Suprapubic skin (tissue), 4 donors: Measurements from ENCODE around the gene GNAO1. TPM values are rescaled to one million over a fixed set of nuclear protein-coding genes. Genes with fewer than 3 reads are reported as not detected.
A peak's percentile ranks its signal among the peaks of the same experiment; 100 is the strongest.

Source experiments
- DNase-seq, 2 donors: peaks; one replicate each; pipeline ENCODE4 v3.0.0-alpha.2; 2019; ENCODE audit warnings: low spot score in 2 of 2
- H3K27ac ChIP-seq: fragments of 200-600 bp; sonication (generic); one replicate; pipeline ENCODE4 v1.5.1; 2019
- H3K27me3 ChIP-seq: fragments of 200-600 bp; sonication (generic); one replicate; pipeline ENCODE4 v1.5.1; 2019
- H3K36me3 ChIP-seq: fragments of 200-600 bp; sonication (generic); one replicate; pipeline ENCODE4 v1.5.1; 2019
- H3K4me1 ChIP-seq: fragments of 200-600 bp; sonication (generic); one replicate; pipeline ENCODE4 v1.5.1; 2019
- H3K4me3 ChIP-seq: fragments of 200-600 bp; sonication (generic); one replicate; pipeline ENCODE4 v1.5.1; 2019; ENCODE audit warnings: mild to moderate bottlenecking
- H3K9me3 ChIP-seq: fragments of 200-600 bp; sonication (generic); one replicate; pipeline ENCODE4 v1.5.1; 2019
- EP300 ChIP-seq: sonication (generic); formaldehyde crosslinking; IDR thresholded peaks from one replicate; pipeline ENCODE4 v1.6.1; 2017; ENCODE audit warnings: antibody characterized with exemption
- POLR2A ChIP-seq, 2 donors: fragments of 450-650 bp; IDR thresholded peaks; one replicate each; pipeline ENCODE4 v1.6.1; 2017; ENCODE audit warnings: antibody characterized with exemption in 2 of 2, mild to moderate bottlenecking in 2 of 2, moderate library complexity in 2 of 2
- POLR2AphosphoS5 ChIP-seq, 3 donors: sonication (generic); formaldehyde crosslinking; IDR thresholded peaks; one replicate each; pipeline ENCODE4 v1.6.1; 2017; ENCODE audit warnings: antibody characterized with exemption in 3 of 3
- WGBS: methylation state at CpG from one replicate; pipeline ENCODE4 v1.1.5; 2018; 5-methylcytosine and 5-hydroxymethylcytosine counted together
- total RNA-seq, 4 donors: library from RNA; depleted of rRNA; stranded (reverse); fragments of >200 nt; gene quantifications; one replicate each; pipeline ENCODE4 v1.1.0, GENCODE V29; 2016
- TF ChIP-seq, protein P1 (sequence below), 2 donors: fragments of 200-600 bp in 1 of 2; fragments of 450-650 bp in 1 of 2; sonication (generic) in 1 of 2; IDR thresholded peaks; one replicate each; pipeline ENCODE4 v1.5.1; 2016 to 2019; ENCODE audit warnings: antibody characterized with exemption in 2 of 2, mild to moderate bottlenecking in 1 of 2, moderate library complexity in 1 of 2

GNAO1 gene
- total RNA-seq, 4 donors from 2014 or later: 2.4 to 7.6 (median 5.8) TPM

DNA sequence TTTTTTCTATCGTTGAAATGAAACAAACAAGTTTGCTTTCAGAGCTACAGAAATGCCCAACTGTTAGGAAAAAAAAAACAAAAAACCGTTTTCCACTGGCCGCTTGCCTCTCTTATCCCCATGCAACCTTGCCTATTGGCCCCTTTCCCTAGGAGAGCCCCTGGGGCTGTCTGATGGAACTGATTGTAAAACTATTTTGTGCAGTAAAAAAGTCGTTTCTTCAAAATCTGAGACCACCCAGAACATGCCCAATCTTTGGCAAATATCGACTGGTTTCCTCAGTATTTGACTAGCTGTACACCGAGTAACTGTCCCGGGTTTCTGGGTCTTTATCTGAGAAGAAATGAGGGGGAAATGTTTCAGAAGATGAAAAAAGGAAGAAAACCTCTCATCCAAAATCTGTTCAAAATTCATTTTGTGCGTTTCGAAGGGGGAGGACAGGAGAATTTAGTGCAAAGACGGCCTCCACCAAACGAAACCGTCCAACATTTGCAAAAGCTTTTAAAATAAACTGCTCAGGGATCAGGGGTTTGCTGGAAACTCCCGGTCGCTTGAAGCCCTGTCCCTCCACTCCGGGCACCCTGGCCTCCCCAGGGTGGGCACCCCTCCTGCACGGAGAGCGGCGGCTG is 1.1 kb upstream of the GNAO1 start:
- Histone ChIP-seq H3K4me3 (peak overlapping the region; percentile 70), H3K36me3 (no peaks in the 10 kb centered on the region), H3K9me3 (no peaks in the 10 kb centered on the region), H3K4me1 (peaks cover 31% of the 10 kb centered on the region), H3K27ac (peak overlapping the region; percentile 67), H3K27me3 (peaks cover 62% of the 10 kb centered on the region)
- no peak for TF ChIP-seq EP300
- TF ChIP-seq, protein P1, sequence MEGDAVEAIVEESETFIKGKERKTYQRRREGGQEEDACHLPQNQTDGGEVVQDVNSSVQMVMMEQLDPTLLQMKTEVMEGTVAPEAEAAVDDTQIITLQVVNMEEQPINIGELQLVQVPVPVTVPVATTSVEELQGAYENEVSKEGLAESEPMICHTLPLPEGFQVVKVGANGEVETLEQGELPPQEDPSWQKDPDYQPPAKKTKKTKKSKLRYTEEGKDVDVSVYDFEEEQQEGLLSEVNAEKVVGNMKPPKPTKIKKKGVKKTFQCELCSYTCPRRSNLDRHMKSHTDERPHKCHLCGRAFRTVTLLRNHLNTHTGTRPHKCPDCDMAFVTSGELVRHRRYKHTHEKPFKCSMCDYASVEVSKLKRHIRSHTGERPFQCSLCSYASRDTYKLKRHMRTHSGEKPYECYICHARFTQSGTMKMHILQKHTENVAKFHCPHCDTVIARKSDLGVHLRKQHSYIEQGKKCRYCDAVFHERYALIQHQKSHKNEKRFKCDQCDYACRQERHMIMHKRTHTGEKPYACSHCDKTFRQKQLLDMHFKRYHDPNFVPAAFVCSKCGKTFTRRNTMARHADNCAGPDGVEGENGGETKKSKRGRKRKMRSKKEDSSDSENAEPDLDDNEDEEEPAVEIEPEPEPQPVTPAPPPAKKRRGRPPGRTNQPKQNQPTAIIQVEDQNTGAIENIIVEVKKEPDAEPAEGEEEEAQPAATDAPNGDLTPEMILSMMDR (IDR thresholded peaks at IDR 0.05): no peak
- 8% methylated on average over 18 of the region's 18 CpGs for WGBS
- no peak for DNase-seq

DNA sequence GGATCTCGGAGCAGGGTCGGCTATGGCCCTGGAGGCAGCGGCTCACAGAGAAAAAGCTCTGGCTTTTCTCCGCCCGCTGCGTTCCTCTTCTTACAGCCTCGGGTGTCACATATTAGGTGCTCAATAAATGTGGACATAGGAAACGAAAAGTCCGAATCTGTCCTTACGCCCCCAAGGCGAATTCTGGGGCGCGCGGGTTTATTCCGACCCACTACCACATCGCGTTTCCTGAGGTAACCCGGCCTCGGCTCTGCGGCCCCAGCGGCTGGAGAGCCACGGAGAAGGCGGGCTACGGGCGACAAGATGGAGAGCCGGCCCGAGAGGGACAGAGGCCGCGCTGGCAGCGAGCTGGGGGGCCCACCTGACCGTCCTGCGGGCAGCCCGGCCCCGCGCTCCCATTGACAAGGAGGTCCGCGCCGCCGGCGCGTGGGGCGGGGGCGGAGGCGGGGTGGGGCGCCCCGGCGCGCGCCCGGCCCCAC is 573 bp upstream of the GNAO1 start:
- Histone ChIP-seq H3K27ac (peak overlapping the region; percentile 67), H3K36me3 (no peaks in the 10 kb centered on the region), H3K4me1 (peaks cover 31% of the 10 kb centered on the region), H3K27me3 (peaks cover 62% of the 10 kb centered on the region), H3K9me3 (no peaks in the 10 kb centered on the region), H3K4me3 (peak overlapping the region; percentile 70)
- DNase-seq: peak in 1 of 2 donors; percentile 78
- WGBS: 1% methylated on average over 20 of the region's 50 CpGs
- TF ChIP-seq POLR2AphosphoS5 (IDR thresholded peaks at IDR 0.05) (no peak), POLR2A (IDR thresholded peaks at IDR 0.05) (no peak), EP300 (no peak)
- TF ChIP-seq, protein P1 (IDR thresholded peaks at IDR 0.05): no peak

DNA sequence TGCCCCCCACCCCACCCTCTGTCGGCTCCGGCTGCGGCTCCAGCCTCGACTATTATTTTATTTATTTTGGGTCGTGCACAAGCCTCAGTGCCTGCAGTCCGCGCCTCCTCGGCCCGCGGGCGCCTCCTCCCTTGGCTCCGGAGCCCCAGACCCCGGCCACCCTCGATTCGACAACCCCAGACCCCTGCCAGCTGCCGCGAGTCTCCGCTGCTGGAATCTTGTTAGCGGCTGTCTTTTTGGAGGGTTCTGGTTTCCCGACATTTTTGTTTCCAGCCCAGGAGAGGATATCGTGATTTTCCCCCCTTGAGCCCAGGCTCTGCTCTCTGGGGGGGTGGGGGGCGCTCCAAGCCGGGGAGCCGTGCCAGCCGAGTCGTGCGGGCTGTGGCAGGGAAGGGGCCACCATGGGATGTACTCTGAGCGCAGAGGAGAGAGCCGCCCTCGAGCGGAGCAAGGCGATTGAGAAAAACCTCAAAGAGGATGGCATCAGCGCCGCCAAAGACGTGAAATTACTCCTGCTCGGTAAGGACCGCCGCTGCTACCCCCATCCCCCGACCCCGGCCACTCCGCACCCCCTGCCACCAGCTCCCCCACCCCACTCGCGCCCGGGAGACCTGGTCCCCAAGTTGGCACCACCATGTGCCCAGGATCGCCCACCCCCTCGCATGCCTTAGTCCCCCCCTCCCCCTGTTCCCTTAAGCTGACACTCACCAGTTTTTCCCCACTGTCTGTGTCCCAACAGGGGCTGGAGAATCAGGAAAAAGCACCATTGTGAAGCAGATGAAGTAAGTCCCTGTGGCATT is 746 bp downstream of the GNAO1 start:
- Histone ChIP-seq H3K27me3 (peaks cover 63% of the 10 kb centered on the region), H3K9me3 (no peaks in the 10 kb centered on the region), H3K36me3 (no peaks in the 10 kb centered on the region), H3K27ac (no peak overlapping the region), H3K4me3 (peak overlapping the region; percentile 70), H3K4me1 (peaks cover 31% of the 10 kb centered on the region)
- DNase-seq: no peak
- TF ChIP-seq, protein P1 (IDR thresholded peaks at IDR 0.05): no peak
- TF ChIP-seq POLR2A (IDR thresholded peaks at IDR 0.05): no peak
- TF ChIP-seq EP300: no peak
- no peak for TF ChIP-seq POLR2AphosphoS5 (IDR thresholded peaks at IDR 0.05)
- WGBS: under 1% methylated on average over 34 of the region's 46 CpGs

DNA sequence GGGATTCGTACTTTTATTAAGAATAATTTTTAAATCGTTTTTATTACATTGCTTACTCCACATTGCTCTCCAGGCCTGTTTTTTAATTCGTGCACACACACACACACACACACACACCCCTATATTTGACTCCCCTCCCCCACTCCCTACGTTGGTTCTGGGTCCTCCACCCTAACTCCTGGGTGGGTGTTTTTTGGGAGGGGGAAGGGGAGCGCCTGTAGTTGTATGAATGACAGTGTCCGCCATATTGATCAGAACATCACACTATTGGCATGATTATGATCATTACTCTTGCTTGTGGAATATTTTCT is 1.3 kb downstream of the GNAO1 start:
- peaks cover 61% of the 10 kb centered on the region for H3K27me3 ChIP-seq
- peaks cover 31% of the 10 kb centered on the region for H3K4me1 ChIP-seq
- TF ChIP-seq POLR2A (IDR thresholded peaks at IDR 0.05): no peak
- TF ChIP-seq EP300: no peak
- no peak for TF ChIP-seq POLR2AphosphoS5 (IDR thresholded peaks at IDR 0.05)
- TF ChIP-seq, protein P1 (IDR thresholded peaks at IDR 0.05): no peak
- 26% methylated on average over 6 of the region's 6 CpGs for WGBS
- H3K27ac ChIP-seq: no peak overlapping the region
- H3K9me3 ChIP-seq: no peaks in the 10 kb centered on the region
- DNase-seq: no peak
- no peak overlapping the region for H3K4me3 ChIP-seq
- H3K36me3 ChIP-seq: no peaks in the 10 kb centered on the region
